ENCODE results near the gene HMGCL. TPM values are rescaled to one million over a fixed set of nuclear protein-coding genes. Genes with fewer than 3 reads are reported as not detected.

Gene HMGCL
- 13.2 to 14.6 TPM (median 13.6 TPM) in 5 replicates for total RNA-seq (2022; extraction: Qiagen RNA extraction)

DNA sequence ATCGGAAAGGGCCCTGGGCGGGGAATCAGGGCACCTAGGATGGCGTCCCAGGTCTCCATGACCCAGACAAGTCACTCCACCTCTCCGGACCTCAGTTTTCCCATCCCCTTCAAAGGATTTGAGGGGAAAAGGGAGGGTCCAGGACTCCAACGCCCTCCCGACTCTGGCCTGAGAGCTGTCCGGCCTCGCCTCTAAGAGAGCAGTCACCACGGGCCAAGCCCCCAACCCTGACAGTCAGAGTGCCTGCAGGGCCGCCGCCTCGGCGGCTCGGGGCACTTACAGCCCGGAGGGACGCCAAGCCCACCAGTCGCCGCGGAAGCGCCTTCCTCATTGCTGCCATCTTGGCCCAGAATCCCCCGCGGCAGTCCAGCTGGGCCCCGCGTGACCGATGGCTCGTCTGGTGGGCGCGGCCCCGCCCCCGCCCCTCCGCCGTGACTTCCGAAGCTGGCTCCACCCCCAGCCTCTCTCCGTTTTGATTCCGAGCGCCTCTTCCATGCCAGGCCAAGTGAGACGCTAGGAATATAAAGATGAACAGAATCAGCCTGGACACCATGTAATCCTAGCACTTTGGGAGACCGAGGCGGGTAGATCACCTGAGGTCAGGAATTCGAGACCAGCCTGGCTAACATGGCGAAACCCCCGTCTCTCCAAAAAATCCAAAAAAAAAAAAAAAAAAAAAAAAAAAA is at the start of gene HMGCL:
Gene HMGCL, minus strand, starts transcription at position 354 of the 686 bp plus-strand sequence. Its CDS starts 14 bp downstream, at position 340.

DNA sequence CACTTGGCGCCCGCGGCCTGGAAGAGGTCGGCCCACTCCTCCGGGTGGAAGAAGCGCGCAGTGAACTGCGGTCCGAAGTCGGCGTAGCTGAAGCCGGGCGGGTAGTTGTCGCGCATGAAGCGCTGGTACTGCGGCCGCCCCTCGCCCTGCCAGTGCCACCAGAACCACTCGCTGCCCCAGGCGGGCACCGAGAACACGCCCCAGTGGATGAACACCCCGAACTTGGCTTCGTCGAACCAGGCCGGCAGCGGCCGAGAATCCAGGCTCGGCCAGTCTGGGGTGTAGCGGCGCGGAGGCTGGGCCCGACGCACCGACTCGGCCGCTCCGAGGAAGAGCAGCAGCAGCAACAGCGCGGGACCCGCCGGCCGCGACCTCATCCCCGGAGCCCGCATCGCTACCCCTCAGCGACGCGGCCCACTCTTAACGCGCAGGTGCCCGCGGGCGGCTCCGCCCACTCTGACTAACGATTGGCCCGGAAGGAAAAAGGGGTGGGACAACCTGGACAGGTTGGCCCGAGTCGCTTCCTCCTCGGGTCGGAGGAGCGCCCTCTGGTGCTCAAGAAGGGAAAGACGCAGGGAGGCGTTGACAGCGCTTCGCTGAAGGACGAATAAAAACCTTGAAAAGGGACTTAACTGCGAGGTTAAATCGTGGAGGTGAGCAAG is 42.8 kb upstream of the HMGCL start, which contains the start of gene FUCA1:
Gene FUCA1, minus strand, starts transcription at position 396 of the 662 bp plus-strand sequence. Its CDS starts 4 bp downstream, at position 392.

DNA sequence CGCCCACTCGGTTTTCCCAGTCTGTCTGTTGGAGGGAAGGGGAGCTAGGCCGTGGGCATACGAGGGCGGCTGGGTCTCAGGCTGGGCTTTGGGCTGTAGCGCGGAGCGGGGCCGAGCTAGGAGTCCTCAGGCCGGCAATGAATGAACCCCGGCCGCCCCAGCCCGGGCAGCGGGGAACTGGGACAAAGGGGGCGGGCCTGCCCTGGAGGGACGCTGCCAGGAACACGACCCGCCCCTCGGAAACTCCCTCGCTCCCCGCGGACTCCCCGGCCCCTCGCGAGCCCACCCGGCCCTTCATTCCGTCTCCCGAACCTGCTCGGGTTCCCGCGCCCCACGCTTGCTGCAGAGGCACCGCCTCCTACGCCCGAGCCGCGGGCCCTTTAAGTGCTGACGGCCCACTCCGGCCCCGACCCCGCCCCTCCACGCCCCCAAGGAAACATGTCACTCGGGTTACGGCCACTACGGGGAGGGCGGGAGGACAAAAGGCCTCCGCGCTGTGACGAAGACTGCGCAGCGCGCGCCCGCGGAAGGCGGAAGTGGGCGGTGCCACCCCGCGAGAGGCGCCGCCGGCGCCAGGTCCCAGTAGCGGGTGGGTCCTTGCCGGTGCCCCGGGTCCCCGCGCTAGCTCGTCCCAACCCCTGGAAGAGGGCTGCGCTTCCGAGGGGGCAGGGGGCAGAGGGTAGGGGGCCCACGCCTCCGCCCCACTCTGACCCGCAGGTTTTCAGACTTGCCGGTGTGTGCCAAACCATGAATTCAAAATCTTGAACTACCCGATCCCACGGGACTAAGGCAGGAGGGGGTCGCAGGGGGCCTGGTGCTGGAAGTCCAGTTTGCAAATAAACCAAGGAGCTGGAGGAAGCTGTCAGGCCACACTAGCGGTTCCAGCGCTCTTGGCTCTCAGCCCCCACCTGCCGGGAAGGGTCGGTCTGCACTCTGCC is 24.6 kb downstream of the HMGCL start, which contains the start of gene GALE:
Gene GALE, minus strand, starts transcription at position 355 of the 938 bp plus-strand sequence. CDS start 1,747 bp downstream, outside the sequence.

DNA sequence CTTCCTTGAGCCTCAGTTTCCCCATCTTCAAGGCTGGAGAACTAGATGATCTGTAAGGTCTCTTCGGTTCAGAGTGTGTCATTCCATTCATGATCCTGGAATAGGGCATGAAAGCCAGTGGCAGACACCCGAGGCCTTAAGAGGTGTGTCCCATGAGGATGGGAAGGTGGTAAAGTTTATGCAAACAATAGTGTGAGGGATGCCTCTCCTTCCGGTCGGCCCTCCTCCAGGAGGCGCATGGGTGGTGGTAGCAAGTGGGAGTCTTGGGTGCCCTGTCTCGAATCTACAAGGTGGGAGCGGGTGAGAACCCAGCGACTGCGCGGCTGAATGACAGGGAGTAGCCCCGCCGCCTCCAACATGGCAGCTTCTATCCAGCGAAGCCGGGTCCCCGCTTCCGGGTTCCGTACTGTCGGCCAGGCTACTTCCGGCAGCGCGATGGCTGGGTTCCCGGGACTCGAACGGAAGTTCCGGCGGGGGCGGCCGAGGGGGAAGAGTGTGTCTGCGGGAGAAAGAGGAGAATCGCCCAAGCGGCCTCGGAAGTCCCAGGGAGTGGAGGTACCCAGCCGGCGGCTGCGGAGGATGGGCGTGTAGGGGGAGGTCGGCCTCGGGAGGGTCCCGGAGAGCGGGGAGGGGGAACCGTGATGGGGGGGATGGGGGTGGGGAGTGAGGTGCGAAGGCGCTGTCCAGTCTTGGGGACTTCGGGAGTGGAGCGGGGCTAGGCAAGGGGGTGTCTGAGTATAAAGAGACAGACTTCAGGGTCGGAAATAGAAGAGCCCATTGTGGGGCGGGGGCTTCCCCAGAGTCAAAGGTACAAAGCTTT is 34.3 kb downstream of the HMGCL start, which contains the start of gene LYPLA2:
Gene LYPLA2, plus strand, starts transcription at position 450 of the 820 bp plus-strand sequence. CDS start 1,538 bp downstream, outside the sequence.

DNA sequence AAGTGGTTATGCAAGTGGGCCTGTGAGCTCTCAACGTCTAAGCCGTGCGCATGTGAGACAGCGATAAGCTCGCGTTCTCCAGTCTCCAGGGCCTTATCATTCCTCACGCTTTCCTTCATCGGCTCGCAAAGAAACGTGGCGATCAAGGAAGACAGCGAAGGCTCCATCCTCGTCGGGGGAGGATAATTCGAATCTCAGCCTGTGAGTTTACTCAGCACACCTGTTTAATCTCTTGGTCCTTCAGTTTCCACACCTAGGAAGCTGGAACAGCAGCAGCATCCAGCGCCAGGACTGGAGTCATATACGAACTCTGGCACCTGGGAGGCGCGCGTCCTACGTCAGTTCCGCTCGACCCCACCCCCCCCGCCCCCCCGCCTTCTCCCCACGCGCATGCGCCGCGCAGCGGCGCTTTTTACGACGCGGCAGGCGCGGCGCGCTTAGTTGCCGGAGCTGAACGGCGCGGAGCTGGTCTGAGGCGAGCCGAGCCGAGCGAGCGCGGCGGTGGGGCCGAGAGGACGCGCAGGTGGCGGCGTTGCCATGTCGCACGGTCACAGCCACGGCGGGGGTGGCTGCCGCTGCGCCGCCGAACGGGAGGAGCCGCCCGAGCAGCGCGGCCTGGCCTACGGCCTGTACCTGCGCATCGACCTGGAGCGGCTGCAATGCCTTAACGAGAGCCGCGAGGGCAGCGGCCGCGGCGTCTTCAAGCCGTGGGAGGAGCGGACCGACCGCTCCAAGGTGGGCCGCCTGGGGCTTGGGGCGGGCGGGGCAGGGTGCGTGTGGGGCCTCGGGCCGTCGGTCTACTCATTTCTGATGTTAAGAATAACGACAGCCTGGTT is 47.0 kb downstream of the HMGCL start, which contains the start of gene PITHD1:
Gene PITHD1, plus strand, starts transcription at position 440 of the 836 bp plus-strand sequence. Its CDS starts 98 bp downstream, at position 538.

Other genes with a start within 250 kb of the HMGCL start
- gene RPL11, start 133.6 kb downstream of the HMGCL start, total RNA-seq (2022; extraction: Qiagen RNA extraction): 1,026 to 1,507 TPM (median 1,393 TPM) in 5 replicates
- 25.8 to 34.8 TPM (median 27.0 TPM) in 5 replicates for gene ELOA, start 82.0 kb downstream of the HMGCL start, total RNA-seq (2022; extraction: Qiagen RNA extraction)
- gene PITHD1, start 47.0 kb downstream of the HMGCL start, total RNA-seq (2022; extraction: Qiagen RNA extraction): 25.9 to 36.1 TPM (median 31.4 TPM) in 5 replicates
- 54.5 to 58.3 TPM (median 56.5 TPM) in 5 replicates for gene LYPLA2, start 34.3 kb downstream of the HMGCL start, total RNA-seq (2022; extraction: Qiagen RNA extraction)
- 70.0 to 76.3 TPM (median 74.4 TPM) in 5 replicates for gene GALE, start 24.7 kb downstream of the HMGCL start, total RNA-seq (2022; extraction: Qiagen RNA extraction)
- gene FUCA1, start 42.9 kb upstream of the HMGCL start, total RNA-seq (2022; extraction: Qiagen RNA extraction): 9.6 to 11.2 TPM (median 10.2 TPM) in 5 replicates
- 0.01 TPM in 1 of 5 replicates, not detected in the others for gene CNR2, start 87.9 kb upstream of the HMGCL start, total RNA-seq (2022; extraction: Qiagen RNA extraction)
- 29.4 to 42.8 TPM (median 39.1 TPM) in 5 replicates for gene PNRC2, start 134.4 kb upstream of the HMGCL start, total RNA-seq (2022; extraction: Qiagen RNA extraction)
- 86.1 to 116 TPM (median 94.7 TPM) in 5 replicates for gene SRSF10, start 154.9 kb upstream of the HMGCL start, total RNA-seq (2022; extraction: Qiagen RNA extraction)

Data from A549 treated with Hydrocortisone at 1 μM for 4 hours (cell line).